Hepatocyte (in vitro differentiated cells): ENCODE results near the gene OR11G2.
"Not testable (repeated sequence)": the region's sequence is repeated elsewhere in the genome, so short reads cannot be mapped to it uniquely, and the experiment has no call there.

Source experiments
- CTCF ChIP-seq: fragments of 200-600 bp; sonication (generic); IDR thresholded peaks from 2 replicates; pipeline ENCODE4 v1.5.1; 2016; ENCODE audit warnings: antibody characterized with exemption, mild to moderate bottlenecking; ENCODE audit not compliant: poor library complexity
- EZH2 ChIP-seq: fragments of 200-600 bp; sonication (generic); IDR thresholded peaks from 2 replicates; pipeline ENCODE4 v1.6.1; 2016; ENCODE audit warnings: antibody characterized with exemption, mild to moderate bottlenecking, borderline replicate concordance

GRCh38 chr14:20212406-20212805 lies 21.7 kb downstream of the OR11G2 start:
- not testable (repeated sequence) for TF ChIP-seq CTCF, EZH2
